ENCODE data around the gene GLYATL3. TPM values are rescaled to one million over a fixed set of nuclear protein-coding genes. Genes with fewer than 3 reads are reported as not detected.

GLYATL3 gene
- total RNA-seq, 1 experiment from 2014 or later: not detected

DNA sequence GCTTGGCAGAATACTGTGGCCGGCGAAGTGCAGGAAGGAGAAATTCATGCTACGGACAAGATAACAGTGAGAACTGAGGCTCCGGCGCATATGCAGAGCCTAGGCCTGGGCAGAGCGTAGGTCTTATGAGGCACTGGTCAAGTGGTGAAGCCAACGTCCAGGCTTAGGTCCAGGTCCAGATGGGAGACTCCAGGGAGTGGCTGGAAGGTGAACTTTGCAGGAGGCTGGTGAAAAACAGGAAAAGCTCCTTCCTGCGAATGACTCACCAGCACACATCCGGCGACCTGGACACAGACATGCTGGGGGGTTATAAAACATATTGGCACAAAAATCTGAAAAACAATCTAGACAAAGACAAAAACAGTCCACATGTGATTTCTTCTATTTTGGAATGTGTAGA, 66.1 kb downstream of the GLYATL3 start:
- Histone ChIP-seq H3K27ac (ENCODE audit: low read length) (no peak overlapping the region), H3K9me3 (ENCODE audit: control insufficient read depth, insufficient read depth, low read depth, low read length) (no peaks in the 10 kb centered on the region), H3K4me1 (ENCODE audit: control insufficient read depth, insufficient read depth, low read length) (no peaks in the 10 kb centered on the region), H3K4me3 (ENCODE audit: low read depth in 2 of 2, low read length in 2 of 2) (no peak overlapping the region), H3K36me3 (ENCODE audit: control insufficient read depth, insufficient read depth, low read length) (no peaks in the 10 kb centered on the region), H3K27me3 (ENCODE audit: control insufficient read depth, insufficient read depth, low read length) (no peaks in the 10 kb centered on the region)
- no TSS peak for BruUV-seq (replicated peaks)
- ChIA-PET POLR2A (no interaction called here), CTCF (no interaction called here)
- intact Hi-C loops (cut with micrococcal nuclease; ENCODE audit: unreplicated experiment): no loop called here
- in situ Hi-C loops (cut with HindIII; ENCODE audit: low pct_unique_long_range_greater_than_20kb, low sequenced_read_pairs): no loop called here
- DNase-seq (ENCODE audit: low read depth, low spot score) (no peak), ATAC-seq (no peak)
- TF ChIP-seq, protein P1, sequence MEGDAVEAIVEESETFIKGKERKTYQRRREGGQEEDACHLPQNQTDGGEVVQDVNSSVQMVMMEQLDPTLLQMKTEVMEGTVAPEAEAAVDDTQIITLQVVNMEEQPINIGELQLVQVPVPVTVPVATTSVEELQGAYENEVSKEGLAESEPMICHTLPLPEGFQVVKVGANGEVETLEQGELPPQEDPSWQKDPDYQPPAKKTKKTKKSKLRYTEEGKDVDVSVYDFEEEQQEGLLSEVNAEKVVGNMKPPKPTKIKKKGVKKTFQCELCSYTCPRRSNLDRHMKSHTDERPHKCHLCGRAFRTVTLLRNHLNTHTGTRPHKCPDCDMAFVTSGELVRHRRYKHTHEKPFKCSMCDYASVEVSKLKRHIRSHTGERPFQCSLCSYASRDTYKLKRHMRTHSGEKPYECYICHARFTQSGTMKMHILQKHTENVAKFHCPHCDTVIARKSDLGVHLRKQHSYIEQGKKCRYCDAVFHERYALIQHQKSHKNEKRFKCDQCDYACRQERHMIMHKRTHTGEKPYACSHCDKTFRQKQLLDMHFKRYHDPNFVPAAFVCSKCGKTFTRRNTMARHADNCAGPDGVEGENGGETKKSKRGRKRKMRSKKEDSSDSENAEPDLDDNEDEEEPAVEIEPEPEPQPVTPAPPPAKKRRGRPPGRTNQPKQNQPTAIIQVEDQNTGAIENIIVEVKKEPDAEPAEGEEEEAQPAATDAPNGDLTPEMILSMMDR (IDR thresholded peaks at IDR 0.05): no peak

DNA sequence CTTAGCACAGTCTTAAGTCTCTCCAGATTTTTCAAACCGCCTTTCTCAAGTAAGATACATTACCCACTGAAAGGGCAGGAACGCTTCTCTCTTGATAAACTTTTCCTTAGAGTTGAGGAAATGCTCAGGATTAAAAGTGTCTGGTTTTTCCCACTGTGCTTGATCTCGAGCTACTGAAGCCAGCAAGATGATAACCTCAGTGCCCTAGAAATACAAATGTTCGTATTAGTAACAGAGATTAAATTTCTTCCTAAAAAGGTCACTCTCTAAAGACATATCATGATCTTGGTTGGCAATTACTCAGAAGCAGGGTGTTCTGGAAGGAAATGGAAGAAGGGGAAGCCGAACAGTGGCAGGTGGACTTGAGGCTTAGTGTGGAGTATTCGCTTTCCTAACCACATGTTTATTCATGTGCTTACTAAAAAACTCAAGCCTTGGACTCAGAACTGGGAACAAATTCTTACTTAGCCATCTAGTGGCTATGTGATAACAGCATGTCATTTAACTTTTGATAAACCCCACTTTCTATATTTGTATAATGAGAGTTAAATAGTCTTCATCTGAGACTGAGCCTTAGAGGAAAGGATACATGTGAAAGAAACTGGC, 70.9 kb downstream of the GLYATL3 start:
- in situ Hi-C loops (cut with HindIII; ENCODE audit: low pct_unique_long_range_greater_than_20kb, low sequenced_read_pairs): no loop called here
- intact Hi-C loops (cut with micrococcal nuclease; ENCODE audit: unreplicated experiment): no loop called here
- BruUV-seq (replicated peaks): no TSS peak
- CTCF ChIA-PET: no interaction called here
- Histone ChIP-seq H3K27me3 (ENCODE audit: control insufficient read depth, insufficient read depth, low read length) (no peaks in the 10 kb centered on the region), H3K36me3 (ENCODE audit: control insufficient read depth, insufficient read depth, low read length) (no peaks in the 10 kb centered on the region), H3K9me3 (ENCODE audit: control insufficient read depth, insufficient read depth, low read depth, low read length) (no peaks in the 10 kb centered on the region), H3K4me3 (ENCODE audit: low read depth in 2 of 2, low read length in 2 of 2) (no peak overlapping the region), H3K4me1 (ENCODE audit: control insufficient read depth, insufficient read depth, low read length) (no peaks in the 10 kb centered on the region), H3K27ac (ENCODE audit: low read length) (no peak overlapping the region)
- TF ChIP-seq, protein P1 (IDR thresholded peaks at IDR 0.05): peak; percentile 21; the same call in 1 of the 2 replicates
- TF ChIP-seq, protein P2, sequence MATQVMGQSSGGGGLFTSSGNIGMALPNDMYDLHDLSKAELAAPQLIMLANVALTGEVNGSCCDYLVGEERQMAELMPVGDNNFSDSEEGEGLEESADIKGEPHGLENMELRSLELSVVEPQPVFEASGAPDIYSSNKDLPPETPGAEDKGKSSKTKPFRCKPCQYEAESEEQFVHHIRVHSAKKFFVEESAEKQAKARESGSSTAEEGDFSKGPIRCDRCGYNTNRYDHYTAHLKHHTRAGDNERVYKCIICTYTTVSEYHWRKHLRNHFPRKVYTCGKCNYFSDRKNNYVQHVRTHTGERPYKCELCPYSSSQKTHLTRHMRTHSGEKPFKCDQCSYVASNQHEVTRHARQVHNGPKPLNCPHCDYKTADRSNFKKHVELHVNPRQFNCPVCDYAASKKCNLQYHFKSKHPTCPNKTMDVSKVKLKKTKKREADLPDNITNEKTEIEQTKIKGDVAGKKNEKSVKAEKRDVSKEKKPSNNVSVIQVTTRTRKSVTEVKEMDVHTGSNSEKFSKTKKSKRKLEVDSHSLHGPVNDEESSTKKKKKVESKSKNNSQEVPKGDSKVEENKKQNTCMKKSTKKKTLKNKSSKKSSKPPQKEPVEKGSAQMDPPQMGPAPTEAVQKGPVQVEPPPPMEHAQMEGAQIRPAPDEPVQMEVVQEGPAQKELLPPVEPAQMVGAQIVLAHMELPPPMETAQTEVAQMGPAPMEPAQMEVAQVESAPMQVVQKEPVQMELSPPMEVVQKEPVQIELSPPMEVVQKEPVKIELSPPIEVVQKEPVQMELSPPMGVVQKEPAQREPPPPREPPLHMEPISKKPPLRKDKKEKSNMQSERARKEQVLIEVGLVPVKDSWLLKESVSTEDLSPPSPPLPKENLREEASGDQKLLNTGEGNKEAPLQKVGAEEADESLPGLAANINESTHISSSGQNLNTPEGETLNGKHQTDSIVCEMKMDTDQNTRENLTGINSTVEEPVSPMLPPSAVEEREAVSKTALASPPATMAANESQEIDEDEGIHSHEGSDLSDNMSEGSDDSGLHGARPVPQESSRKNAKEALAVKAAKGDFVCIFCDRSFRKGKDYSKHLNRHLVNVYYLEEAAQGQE (IDR thresholded peaks at IDR 0.05; ENCODE audit: insufficient read depth in 1 of 2, low read depth in 2 of 2, low read length in 1 of 2): no peak
- TF ChIP-seq POLR2AphosphoS5 (IDR thresholded peaks at IDR 0.05; ENCODE audit: low read depth, low read length) (no peak), TCF7L2 (IDR thresholded peaks at IDR 0.05; ENCODE audit: low read depth, low read length) (no peak), SIN3A (IDR thresholded peaks at IDR 0.05; ENCODE audit: borderline replicate concordance, insufficient read depth, low read depth, low read length) (no peak)
- DNase-seq (ENCODE audit: low read depth, low spot score): no peak
- POLR2A ChIA-PET: no interaction called here
- no peak for ATAC-seq

Measured in Panc1 (cell line).